CD14-positive monocyte (primary cell): Measurements from ENCODE around the gene RIMBP2. TPM values are rescaled to one million over a fixed set of nuclear protein-coding genes. Genes with fewer than 3 reads are reported as not detected.

Source experiments
- DNase-seq, 3 donors: peaks; one replicate each; pipeline ENCODE4 v3.0.0-alpha.2; 2011 to 2022
- H2AFZ ChIP-seq: 2 replicates; pipeline ENCODE4 v1.6.0; 2012; ENCODE audit warnings: mild to moderate bottlenecking, low read depth, low read length, inconsistent platforms; ENCODE audit not compliant: insufficient read depth, poor library complexity, severe bottlenecking
- H3K27ac ChIP-seq, 2 donors: 1 replicate in 1 of 2; 2 replicates in 1 of 2; pipeline ENCODE4 v1.5.1; 2012 to 2013; ENCODE audit warnings: low read length in 2 of 2, control low read depth in 1 of 2, inconsistent platforms in 1 of 2, low read depth in 1 of 2, mild to moderate bottlenecking in 1 of 2
- H3K27me3 ChIP-seq, 2 donors: one replicate each; pipeline versions ENCODE4 v1.6.0 to v1.6.1; 2011 to 2013; ENCODE audit warnings: low read length in 2 of 2; ENCODE audit not compliant: control insufficient read depth in 2 of 2, insufficient read depth in 2 of 2
- H3K36me3 ChIP-seq, 2 donors: replicated peaks in 1 of 2; 1 replicate in 1 of 2; 2 replicates in 1 of 2; pipeline versions ENCODE4 v1.5.1 to v1.6.1; 2012 to 2013; ENCODE audit warnings: low read length in 2 of 2, control low read depth in 1 of 2, inconsistent platforms in 1 of 2, mild to moderate bottlenecking in 1 of 2; ENCODE audit not compliant: insufficient read depth in 2 of 2, control insufficient read depth in 1 of 2
- H3K4me1 ChIP-seq, 2 donors: 1 replicate in 1 of 2; 2 replicates in 1 of 2; pipeline versions ENCODE4 v1.5.1 to v1.6.1; 2012 to 2013; ENCODE audit warnings: low read length in 2 of 2, control low read depth in 1 of 2, inconsistent platforms in 1 of 2, mild to moderate bottlenecking in 1 of 2, moderate library complexity in 1 of 2; ENCODE audit not compliant: insufficient read depth in 2 of 2, control insufficient read depth in 1 of 2
- H3K4me2 ChIP-seq: replicated peaks from 2 replicates; pipeline ENCODE3; 2012; ENCODE audit warnings: low read length, moderate library complexity, mild to moderate bottlenecking; ENCODE audit not compliant: poor library complexity, severe bottlenecking; ENCODE audit errors: extremely low read depth
- H3K4me3 ChIP-seq, 3 experiments: fragments of 200-600 bp in 1 of 3; sonication (generic) in 1 of 3; replicated peaks in 1 of 3; 1 replicate in 2 of 3; 2 replicates in 1 of 3; pipeline ENCODE4 v1.5.1; 2011 to 2013; ENCODE audit warnings: low read length in 3 of 3, mild to moderate bottlenecking in 3 of 3, control low read depth in 2 of 3, low read depth in 2 of 3, inconsistent platforms in 1 of 3, moderate library complexity in 1 of 3
- H3K79me2 ChIP-seq: 2 replicates; pipeline ENCODE4 v1.6.0; 2012; ENCODE audit warnings: mild to moderate bottlenecking, control low read depth, inconsistent platforms, low read length, moderate library complexity; ENCODE audit not compliant: insufficient read depth
- H3K9ac ChIP-seq: 2 replicates; pipeline ENCODE4 v1.6.0; 2017; ENCODE audit warnings: low read length, mild to moderate bottlenecking; ENCODE audit not compliant: insufficient read depth, poor library complexity, severe bottlenecking
- H3K9me3 ChIP-seq, 2 donors: replicated peaks in 1 of 2; 1 replicate in 1 of 2; 2 replicates in 1 of 2; pipeline versions ENCODE4 v1.5.1 to v1.6.1; 2012 to 2013; ENCODE audit warnings: low read length in 2 of 2, control low read depth in 1 of 2; ENCODE audit not compliant: control insufficient read depth in 1 of 2, insufficient read depth in 1 of 2
- H4K20me1 ChIP-seq: 2 replicates; pipeline ENCODE4 v1.6.0; 2012; ENCODE audit warnings: mild to moderate bottlenecking, low read length, control low read depth, moderate library complexity; ENCODE audit not compliant: insufficient read depth
- H3K27ac Mint-ChIP-seq, 7 donors: one replicate each; pipeline ENCODE4 v1.8.0; 2020; ENCODE audit warnings: mild to moderate bottlenecking in 7 of 7, mixed read lengths in 7 of 7, moderate library complexity in 6 of 7, inconsistent platforms in 2 of 7
- H3K27me3 Mint-ChIP-seq, 3 donors: one replicate each; pipeline ENCODE4 v1.8.0; 2021 to 2022; ENCODE audit warnings: low read depth in 3 of 3, mild to moderate bottlenecking in 3 of 3, mixed read lengths in 3 of 3, moderate library complexity in 3 of 3, inconsistent platforms in 1 of 3
- H3K36me3 Mint-ChIP-seq, 2 donors: one replicate each; pipeline ENCODE4 v1.8.0; 2020; ENCODE audit warnings: mixed read lengths in 2 of 2, inconsistent platforms in 1 of 2, mild to moderate bottlenecking in 1 of 2
- H3K4me1 Mint-ChIP-seq: one replicate; pipeline ENCODE4 v1.8.0; 2020; ENCODE audit warnings: mild to moderate bottlenecking, mixed read lengths
- H3K4me3 Mint-ChIP-seq, 2 donors: one replicate each; pipeline ENCODE4 v1.8.0; 2020; ENCODE audit warnings: mild to moderate bottlenecking in 2 of 2, mixed read lengths in 2 of 2, moderate library complexity in 1 of 2
- H3K9me3 Mint-ChIP-seq, 7 donors: one replicate each; pipeline ENCODE4 v1.8.0; 2020 to 2022; ENCODE audit warnings: mixed read lengths in 7 of 7, mild to moderate bottlenecking in 6 of 7, moderate library complexity in 6 of 7, inconsistent platforms in 2 of 7
- WGBS: methylation state at CpG from one replicate; pipeline ENCODE4 v1.1.5; 2013; ENCODE audit warnings: missing lambda C conversion rate; ENCODE audit not compliant: insufficient coverage; 5-methylcytosine and 5-hydroxymethylcytosine counted together
- intact Hi-C, 2 donors: fragments of 100-400 bp; cut with micrococcal nuclease; formaldehyde crosslinking; loops; one replicate each; pipeline versions ENCODE4 v1.15.0 to v1.15.1; 2023
- polyA plus RNA-seq, 3 donors: library from polyadenylated mRNA; depleted of rRNA in 1 of 3; unstranded in 2 of 3; stranded (reverse) in 1 of 3; fragments of 300-500 nt in 2 of 3; fragments of >200 nt in 1 of 3; fragmentation: Illumina TruSeq in 2 of 3; gene quantifications; 1 replicate in 2 of 3; 2 replicates in 1 of 3; pipeline ENCODE4 v1.2.3, GENCODE V29; 2012 to 2021
- TF ChIP-seq, protein P1 (sequence below): fragments of 200-600 bp; IDR thresholded peaks from one replicate; pipeline ENCODE4 v1.8.0; 2022; ENCODE audit warnings: antibody characterized with exemption, mild to moderate bottlenecking

Gene RIMBP2
- polyA plus RNA-seq, 3 donors = not detected

DNA sequence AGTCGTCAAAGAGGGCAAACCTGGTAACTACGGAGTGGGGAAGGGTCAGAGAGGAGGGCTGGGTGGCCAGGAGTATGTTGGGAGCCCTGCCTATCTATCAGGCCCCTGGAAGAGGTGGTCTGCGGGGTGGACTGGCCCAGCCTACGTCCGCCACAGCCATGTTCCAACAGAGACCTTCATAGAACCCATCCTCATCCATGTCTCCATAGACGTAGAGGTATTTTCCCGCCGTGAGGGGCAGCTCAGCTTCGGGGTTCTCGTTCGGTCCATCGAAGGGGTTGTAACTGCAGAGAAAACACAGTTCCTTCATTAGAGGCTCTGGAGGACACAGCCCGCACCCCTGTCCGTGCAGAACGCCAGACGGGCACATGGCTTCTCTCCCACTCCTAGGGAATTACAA is 271.1 kb downstream of the RIMBP2 start:
- H3K27ac ChIP-seq = no peak overlapping the region
- 97% methylated on average over 15 of the region's 16 CpGs for WGBS
- no peaks in the 10 kb centered on the region for H3K79me2 ChIP-seq
- no peak overlapping the region for H3K4me2 ChIP-seq
- no peak overlapping the region for H3K4me3 ChIP-seq
- intact Hi-C loops = no loop called here
- DNase-seq = no peak
- H3K9ac ChIP-seq = no peak overlapping the region
- H3K4me1 ChIP-seq = no peaks in the 10 kb centered on the region
- TF ChIP-seq, protein P1, sequence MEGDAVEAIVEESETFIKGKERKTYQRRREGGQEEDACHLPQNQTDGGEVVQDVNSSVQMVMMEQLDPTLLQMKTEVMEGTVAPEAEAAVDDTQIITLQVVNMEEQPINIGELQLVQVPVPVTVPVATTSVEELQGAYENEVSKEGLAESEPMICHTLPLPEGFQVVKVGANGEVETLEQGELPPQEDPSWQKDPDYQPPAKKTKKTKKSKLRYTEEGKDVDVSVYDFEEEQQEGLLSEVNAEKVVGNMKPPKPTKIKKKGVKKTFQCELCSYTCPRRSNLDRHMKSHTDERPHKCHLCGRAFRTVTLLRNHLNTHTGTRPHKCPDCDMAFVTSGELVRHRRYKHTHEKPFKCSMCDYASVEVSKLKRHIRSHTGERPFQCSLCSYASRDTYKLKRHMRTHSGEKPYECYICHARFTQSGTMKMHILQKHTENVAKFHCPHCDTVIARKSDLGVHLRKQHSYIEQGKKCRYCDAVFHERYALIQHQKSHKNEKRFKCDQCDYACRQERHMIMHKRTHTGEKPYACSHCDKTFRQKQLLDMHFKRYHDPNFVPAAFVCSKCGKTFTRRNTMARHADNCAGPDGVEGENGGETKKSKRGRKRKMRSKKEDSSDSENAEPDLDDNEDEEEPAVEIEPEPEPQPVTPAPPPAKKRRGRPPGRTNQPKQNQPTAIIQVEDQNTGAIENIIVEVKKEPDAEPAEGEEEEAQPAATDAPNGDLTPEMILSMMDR = no peak
- no peaks in the 10 kb centered on the region for H4K20me1 ChIP-seq
- no peaks in the 10 kb centered on the region for H3K27me3 ChIP-seq
- no peaks in the 10 kb centered on the region for H3K4me1 Mint-ChIP-seq
- no peak overlapping the region for H3K4me3 Mint-ChIP-seq
- peaks cover 21 to 23% of the 10 kb centered on the region in 2 donors for H3K9me3 ChIP-seq
- peaks cover 0 to 2% (median 0%) of the 10 kb centered on the region in 3 donors for H3K27me3 Mint-ChIP-seq
- no peak overlapping the region for H2AFZ ChIP-seq
- peaks cover 4 to 20% (median 14%) of the 10 kb centered on the region in 7 donors for H3K9me3 Mint-ChIP-seq
- H3K36me3 Mint-ChIP-seq = no peaks in the 10 kb centered on the region
- no peak overlapping the region for H3K27ac Mint-ChIP-seq
- H3K36me3 ChIP-seq = no peaks in the 10 kb centered on the region

DNA sequence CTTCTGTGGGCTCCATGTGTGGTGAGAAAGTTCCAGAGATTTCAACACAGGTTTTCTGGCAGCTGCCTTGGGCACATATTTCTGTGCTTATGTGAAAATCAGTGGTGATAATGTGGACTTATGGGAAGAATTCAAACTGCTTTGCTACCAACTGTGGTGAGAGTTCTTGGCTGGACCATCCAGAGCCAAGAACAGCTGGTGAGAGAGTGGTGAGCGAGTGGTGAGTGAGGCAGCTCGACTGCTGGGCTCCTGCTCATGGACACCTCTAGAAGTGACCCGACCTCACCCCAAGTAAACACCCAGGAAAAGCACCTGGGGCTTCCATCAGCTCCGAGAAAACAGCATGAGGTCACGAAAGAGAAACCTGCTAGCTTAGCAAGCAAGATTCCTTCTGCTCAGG is 272.0 kb downstream of the RIMBP2 start:
- Histone ChIP-seq H3K4me2 (no peak overlapping the region), H3K9ac (no peak overlapping the region), H3K4me3 (no peak overlapping the region), H4K20me1 (no peaks in the 10 kb centered on the region), H3K79me2 (no peaks in the 10 kb centered on the region), H3K27me3 (no peaks in the 10 kb centered on the region), H3K4me1 (no peaks in the 10 kb centered on the region), H3K36me3 (no peaks in the 10 kb centered on the region), H3K27ac (no peak overlapping the region), H3K9me3 (peaks cover 30 to 32% of the 10 kb centered on the region in 2 donors), H2AFZ (no peak overlapping the region)
- no peak for DNase-seq
- intact Hi-C loops = no loop called here
- Mint-ChIP-seq H3K4me1 (no peaks in the 10 kb centered on the region), H3K9me3 (peaks cover 7 to 22% (median 17%) of the 10 kb centered on the region in 7 donors), H3K27ac (no peak overlapping the region), H3K36me3 (no peaks in the 10 kb centered on the region), H3K27me3 (peaks cover 0 to 2% (median 0%) of the 10 kb centered on the region in 3 donors), H3K4me3 (no peak overlapping the region)
- WGBS = no CpG with 5 or more reads among the region's 5 CpGs
- TF ChIP-seq, protein P1 = no peak
